Left kidney (tissue), 8 donors: ENCODE measurements around the gene LHX8. TPM values are rescaled to one million over a fixed set of nuclear protein-coding genes. Genes with fewer than 3 reads are reported as not detected.
"Not testable (repeated sequence)": the region's sequence is repeated elsewhere in the genome, so short reads cannot be mapped to it uniquely, and the experiment has no call there.

Experiments
- DNase-seq: peaks from one replicate; pipeline ENCODE4 v3.0.0-alpha.2; 2013
- long read RNA-seq, 8 donors: transcript quantifications; one replicate each; lab custom pipeline, GENCODE V29; 2026
- polyA plus RNA-seq: library from polyadenylated mRNA; unstranded; fragments of 120-200 nt; gene quantifications from one replicate; pipeline ENCODE4 v1.2.1, GENCODE V29; 2013; ENCODE audit not compliant: insufficient read length

Gene LHX8
- not detected for polyA plus RNA-seq
- long read RNA-seq, donor 1, partial matches to known transcripts, result 0 of 1 reads
- long read RNA-seq, donor 1, other reads (novel, unspliced or antisense), result 0 of 1 reads
- long read RNA-seq, donor 2, result 0 reads
- long read RNA-seq, donor 3, result 0 reads
- long read RNA-seq, donor 4, result 0 reads
- long read RNA-seq, donor 5, result 0 reads
- long read RNA-seq, donor 6, result 0 reads
- long read RNA-seq, donor 7, result 0 reads
- long read RNA-seq, donor 8, result 0 reads

GRCh38 chr1:75133750-75134646, at the start of gene LHX8:
Gene LHX8 (plus strand): TSS chr1:75134388. CDS start chr1:75136615, 2,227 bp downstream.
- no peak for DNase-seq

GRCh38 chr1:75085931-75086330, 48.3 kb upstream of the LHX8 start:
- DNase-seq, result no peak

GRCh38 chr1:75087278-75087677, 46.9 kb upstream of the LHX8 start:
- no peak for DNase-seq

- no peak for DNase-seq
Measured at GRCh38 chr1:75092141-75092540, 42.0 kb upstream of the LHX8 start.

- no peak for DNase-seq
Measured at GRCh38 chr1:75097654-75098053, 36.5 kb upstream of the LHX8 start.

GRCh38 chr1:75099581-75099980, 34.6 kb upstream of the LHX8 start:
- DNase-seq, result no peak

- DNase-seq, result no peak
Measured at GRCh38 chr1:75100481-75101092, 33.6 kb upstream of the LHX8 start.

GRCh38 chr1:75112362-75112951, 21.7 kb upstream of the LHX8 start:
- not testable (repeated sequence) for DNase-seq

GRCh38 chr1:75115654-75116053, 18.5 kb upstream of the LHX8 start:
- DNase-seq, result no peak

- no peak for DNase-seq
Measured at GRCh38 chr1:75123756-75124155, 10.4 kb upstream of the LHX8 start.

GRCh38 chr1:75124510-75124909, 9.7 kb upstream of the LHX8 start:
- no peak for DNase-seq

- DNase-seq, result no peak
Measured at GRCh38 chr1:75125161-75125726, 8.9 kb upstream of the LHX8 start.

GRCh38 chr1:75126611-75127101, 7.5 kb upstream of the LHX8 start:
- no peak for DNase-seq

GRCh38 chr1:75127916-75128717, 6.1 kb upstream of the LHX8 start:
- no peak for DNase-seq

GRCh38 chr1:75129660-75129982, 4.6 kb upstream of the LHX8 start:
- no peak for DNase-seq

GRCh38 chr1:75129983-75130789, 4.0 kb upstream of the LHX8 start:
- DNase-seq, result no peak

GRCh38 chr1:75130865-75131564, 3.2 kb upstream of the LHX8 start:
- DNase-seq, result no peak

- DNase-seq, result no peak
Measured at GRCh38 chr1:75131565-75132241, 2.5 kb upstream of the LHX8 start.

GRCh38 chr1:75132242-75132811, 1.9 kb upstream of the LHX8 start:
- no peak for DNase-seq
